Stromal cell of bone marrow (primary cell): Measurements from ENCODE around the gene B9D1.

Experiments
- DNase-seq: peaks from one replicate; pipeline ENCODE4 v3.0.0-alpha.2; 2012; ENCODE audit warnings: low read depth

The B9D1 gene

DNA sequence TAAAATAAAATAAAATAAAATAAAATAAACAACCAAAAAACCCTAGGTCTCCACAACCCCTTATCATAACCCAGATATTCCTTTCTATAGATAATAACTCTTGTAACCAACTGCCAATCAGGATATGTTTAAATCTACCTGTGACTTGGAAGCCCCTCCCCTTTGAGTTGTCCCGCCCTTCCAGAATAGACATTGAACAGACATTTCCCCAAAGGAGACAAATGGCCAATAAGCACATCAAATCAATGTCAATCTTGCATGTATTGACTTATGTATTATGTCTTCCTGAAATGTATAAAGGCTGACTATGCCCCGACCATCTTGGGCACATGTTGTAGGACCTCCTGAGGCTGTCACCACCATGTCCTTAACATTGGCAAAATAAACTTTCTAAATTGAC lies 14.3 kb upstream of the B9D1 start:
- no peak for DNase-seq

DNA sequence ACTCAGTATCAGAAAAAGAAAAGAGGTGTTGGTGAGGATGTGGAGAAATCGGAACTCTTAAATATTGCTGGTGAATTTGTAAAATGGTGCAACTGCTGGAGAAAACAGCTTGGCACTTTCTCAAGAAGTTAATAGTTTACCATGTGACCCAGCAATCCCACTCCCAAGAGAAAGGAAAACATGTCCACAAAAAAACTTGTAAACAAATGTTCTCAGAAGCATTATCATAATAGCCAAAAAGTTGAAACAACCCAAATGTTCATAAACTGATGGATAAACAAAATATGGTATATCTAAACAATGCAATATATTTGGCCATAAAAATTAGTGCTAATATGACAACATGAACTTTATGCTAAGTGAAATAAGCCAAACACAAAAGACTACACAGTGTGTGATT lies 13.2 kb upstream of the B9D1 start:
- no peak for DNase-seq

- DNase-seq: no peak
These were observed 11.6 kb upstream of the B9D1 start for GRCh38 chr17:19374136-19374535.

DNA sequence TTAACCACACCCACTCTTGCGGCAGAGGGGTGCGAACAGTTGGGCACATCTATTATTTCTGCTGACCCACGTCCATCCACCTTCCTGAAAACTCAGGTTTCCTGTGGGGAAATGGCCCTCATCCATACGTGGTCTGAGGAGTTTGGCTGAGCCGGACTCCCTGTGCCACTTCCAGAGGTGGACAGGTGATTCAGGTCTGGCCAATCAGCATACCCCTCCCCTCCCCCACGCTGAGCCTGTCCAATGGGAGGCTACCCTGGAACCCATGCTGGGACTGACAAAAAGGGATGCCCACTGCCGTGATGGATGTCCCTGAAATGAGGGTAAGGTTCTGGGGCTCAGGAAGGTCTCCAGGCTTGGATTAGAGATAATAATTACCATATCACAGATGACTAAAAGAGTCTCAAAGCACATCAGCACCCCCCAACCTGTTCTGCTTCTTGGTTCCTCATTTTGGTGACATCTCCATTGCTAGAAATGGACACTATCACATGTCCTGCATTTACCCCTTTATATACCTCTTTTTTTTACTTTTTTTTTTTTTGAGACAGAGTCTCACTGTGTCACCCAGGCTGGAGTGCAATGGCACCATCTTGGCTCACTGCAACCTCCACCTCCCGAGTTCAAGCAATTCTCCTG lies 10.5 kb upstream of the B9D1 start:
- DNase-seq: no peak

GRCh38 chr17:19372439-19372838 lies 9.9 kb upstream of the B9D1 start:
- no peak for DNase-seq

DNA sequence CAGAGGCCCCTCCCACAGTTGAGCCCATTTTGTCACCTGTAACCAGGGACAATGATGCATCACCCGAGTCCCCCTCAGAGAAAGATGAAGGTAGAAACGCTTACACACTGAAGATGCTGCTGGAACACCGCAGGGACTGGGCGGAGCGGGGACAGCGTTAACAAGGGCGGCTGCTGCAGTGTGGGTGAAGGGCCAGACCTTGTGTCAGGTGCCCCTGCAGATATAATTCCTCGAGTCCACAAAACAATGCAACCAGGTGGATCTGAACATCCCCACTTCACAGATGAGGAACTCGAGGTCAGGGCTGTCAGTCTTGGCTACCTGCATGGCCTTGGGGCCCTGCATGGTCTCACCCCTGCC lies 9.5 kb upstream of the B9D1 start:
- no peak for DNase-seq

DNA sequence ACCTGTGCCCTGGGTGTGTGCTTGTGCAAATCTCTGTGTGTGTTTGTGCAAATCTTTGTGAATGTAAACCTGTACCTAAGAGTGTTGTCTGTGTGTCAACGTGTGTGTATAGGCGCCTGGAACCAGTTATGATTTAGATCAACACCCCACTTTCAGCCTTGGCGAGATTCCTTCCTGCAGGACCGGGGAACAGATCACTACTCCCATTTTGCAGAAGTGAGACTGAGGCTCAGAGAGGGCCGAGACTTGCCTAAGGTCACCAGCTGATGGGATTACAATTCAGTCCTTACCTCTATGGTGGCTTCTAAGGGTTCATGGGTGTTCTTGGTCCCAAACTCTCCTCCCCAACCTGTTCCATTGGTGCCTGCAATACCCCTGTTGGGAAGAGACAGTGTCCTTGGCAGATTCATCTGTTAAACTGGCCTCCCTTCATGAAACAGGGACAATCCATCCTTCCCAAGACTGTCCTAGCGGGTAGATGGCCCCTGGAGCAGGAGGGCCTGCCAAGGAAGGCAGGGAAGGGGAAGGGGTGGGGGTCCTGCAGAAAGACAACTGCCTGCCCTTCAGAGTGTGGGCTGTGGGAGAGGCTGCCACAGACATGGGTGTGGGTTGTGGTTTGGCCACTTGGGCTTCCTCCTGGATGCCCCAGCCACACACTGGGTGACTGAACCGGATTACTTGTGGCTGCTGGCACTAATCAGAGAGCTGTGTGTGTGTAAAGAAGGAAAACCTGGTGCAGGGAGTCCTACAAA lies 8.9 kb upstream of the B9D1 start:
- DNase-seq: no peak

DNA sequence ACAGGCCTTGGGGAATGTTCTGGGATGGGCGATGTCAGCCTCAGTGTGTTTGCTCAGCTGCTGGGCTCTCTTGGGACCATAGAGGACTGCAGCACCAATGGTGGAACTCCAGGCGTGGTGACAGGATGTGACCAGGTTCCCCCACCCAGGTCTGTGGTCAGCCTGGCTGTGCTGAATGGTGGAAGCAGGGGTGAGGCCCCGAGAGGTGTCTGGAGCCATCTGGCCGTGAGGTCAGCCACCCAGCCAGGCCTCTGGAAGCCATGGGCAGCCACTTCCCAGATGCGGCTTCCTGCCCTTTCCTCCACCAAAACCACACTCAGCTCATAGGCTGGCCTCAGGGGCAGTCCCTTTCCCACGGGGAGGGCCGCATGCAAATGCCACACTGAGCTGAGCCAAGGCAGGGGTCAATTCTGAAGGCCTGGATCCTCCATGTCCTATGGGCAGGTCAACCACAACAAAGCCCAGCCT lies 8.0 kb upstream of the B9D1 start:
- DNase-seq: no peak

DNA sequence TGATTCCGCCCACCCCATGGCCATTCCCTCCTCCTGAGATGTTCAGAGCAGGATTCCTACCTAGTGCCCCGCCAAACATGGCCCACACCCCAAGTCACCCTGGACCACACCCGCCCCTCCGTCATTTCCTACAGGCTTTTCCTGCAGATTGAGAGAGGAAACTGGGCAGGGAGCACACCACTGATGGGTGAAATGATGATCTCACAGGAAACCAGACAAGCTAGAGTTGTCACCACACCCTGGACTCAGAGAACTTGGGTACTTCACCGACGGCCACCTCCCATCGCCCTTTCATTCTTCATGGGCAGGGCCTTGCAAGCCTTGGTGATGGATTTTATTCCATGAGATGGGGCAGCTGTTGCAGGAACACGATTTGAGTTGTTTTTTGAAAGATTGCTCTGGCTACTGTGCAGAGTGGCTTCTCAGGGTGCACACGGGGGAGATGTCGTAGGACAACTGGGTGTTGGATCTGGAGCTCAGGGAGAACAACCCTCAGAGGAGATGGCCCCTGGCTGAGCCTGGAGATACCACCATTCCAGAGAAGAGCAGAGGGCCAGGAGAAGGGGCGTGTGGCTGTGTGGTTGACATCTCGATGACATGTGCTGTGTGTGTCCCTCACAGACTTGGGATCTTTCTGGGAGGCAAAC lies 7.4 kb upstream of the B9D1 start:
- no peak for DNase-seq

DNA sequence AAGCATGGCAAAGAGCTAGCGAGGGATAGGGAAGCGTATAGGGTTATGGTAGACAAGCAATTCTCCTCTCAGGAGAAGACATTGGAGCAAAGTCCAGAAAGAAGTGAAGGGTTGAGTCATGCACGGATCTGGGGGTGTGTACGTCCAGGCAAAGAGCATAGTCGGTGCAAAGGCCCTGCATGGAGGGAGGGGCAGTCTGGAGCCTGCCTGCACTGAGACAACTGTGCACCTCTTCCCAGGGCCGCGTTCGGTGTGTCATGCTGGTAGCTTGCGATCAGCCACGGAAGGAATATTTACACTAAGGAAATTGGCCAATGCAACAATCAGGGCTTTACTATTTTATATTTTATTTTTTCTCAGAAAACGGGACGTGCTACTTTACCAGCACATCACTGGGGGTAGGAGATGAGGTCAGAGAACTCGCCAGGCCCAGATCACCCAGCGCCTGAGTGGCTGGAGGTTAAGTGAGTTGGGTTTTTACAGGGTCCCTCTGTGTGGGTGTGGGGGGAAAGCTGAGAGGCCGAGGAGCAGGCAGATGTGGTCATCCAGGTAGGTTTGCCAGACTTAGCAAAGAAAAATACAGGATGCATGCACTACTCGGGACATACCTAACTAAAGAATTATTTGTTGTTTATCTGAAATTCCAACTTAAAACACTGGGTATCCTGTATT lies 6.7 kb upstream of the B9D1 start:
- no peak for DNase-seq

- DNase-seq: no peak
These were observed 5.7 kb upstream of the B9D1 start for GRCh38 chr17:19368229-19368628.

- no peak for DNase-seq
These were observed 4.1 kb upstream of the B9D1 start for GRCh38 chr17:19366637-19366972.

DNA sequence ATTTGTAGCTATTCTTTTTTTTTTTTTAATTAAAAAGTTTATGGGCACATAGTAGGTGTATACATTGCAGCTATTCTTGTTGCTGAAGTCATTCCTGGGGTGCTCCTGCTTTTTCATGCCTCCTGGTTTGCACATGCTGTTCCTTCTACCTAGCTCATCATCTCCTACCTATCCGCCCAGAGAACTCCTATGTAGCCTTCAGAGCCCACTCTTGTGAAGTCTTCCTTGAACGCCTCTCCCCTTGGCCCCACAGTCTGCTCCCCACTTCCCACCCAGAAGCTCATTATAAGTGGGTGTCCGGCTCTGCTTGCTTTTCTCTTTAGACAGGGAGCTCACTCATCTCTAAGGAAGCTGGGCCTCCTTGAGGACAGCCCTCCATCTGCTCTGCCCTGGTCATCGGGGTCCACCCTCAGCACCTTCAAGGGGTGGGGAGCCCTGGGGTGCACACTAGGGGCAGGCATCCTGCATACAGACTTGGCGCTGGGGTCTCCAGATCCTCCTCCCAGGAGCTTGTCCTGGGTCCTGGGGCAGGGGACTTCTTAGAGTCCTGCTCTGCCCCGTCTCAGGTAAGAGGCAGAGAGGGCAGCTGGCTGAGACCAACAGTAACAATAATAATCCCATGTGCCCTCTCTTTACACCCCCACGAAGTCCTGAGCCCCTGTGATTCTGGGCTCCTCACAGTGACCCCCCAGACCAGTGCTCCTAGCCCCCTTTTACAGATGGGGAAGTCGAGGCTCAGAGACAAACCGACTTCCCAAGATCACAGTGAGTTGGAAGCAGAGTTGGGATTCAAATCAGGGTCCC lies 3.5 kb upstream of the B9D1 start:
- DNase-seq: no peak

DNA sequence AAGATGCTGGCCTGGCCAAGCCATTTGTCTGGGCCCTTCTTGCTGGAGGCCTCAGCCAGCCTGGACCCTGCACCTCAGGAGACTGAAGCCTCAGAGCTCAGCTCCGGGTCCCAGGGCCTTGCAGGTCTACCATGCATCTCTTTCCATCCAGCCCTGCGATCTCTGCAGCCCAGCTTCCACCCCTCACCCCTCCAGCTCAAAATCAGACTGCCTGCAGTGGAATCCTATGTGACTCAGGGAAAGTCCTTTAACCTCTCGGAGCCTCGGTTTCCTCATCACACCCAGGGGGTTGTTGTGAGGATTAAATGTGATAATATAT lies 2.9 kb upstream of the B9D1 start:
- DNase-seq: no peak

GRCh38 chr17:19364699-19365498 lies 2.4 kb upstream of the B9D1 start:
- DNase-seq: no peak

DNA sequence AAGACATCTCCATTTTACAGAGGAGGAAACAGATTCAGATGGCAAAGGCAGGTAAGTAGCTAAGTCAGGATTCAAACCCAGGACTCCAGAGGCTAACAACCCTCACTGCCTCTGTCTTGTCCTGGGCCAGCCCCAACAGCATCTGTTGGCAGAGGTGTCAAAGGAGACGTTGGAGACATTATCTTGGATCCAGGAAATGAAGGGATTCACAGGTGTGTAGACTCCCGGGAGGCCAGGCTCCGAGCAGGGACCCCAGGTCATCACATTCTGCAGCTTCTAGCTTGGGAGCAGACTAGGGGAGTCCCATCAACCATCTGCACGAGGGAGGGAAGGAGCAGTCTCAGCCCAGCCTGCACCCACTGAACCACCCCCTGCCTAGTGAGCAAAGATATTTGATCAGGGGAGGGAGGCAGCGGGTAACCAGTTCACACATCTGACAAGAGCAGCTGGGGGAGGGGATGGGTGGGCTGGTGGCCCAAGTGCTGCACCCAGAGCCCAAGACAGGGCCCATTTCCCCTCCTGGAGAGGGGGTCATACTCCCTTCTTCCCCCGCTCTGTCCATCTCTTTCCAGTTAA lies 1.0 kb upstream of the B9D1 start:
- DNase-seq: no peak

GRCh38 chr17:19363114-19363438 lies 553 bp upstream of the B9D1 start:
- DNase-seq: no peak

GRCh38 chr17:19361944-19362276 lies 613 bp downstream of the B9D1 start:
- DNase-seq: no peak

DNA sequence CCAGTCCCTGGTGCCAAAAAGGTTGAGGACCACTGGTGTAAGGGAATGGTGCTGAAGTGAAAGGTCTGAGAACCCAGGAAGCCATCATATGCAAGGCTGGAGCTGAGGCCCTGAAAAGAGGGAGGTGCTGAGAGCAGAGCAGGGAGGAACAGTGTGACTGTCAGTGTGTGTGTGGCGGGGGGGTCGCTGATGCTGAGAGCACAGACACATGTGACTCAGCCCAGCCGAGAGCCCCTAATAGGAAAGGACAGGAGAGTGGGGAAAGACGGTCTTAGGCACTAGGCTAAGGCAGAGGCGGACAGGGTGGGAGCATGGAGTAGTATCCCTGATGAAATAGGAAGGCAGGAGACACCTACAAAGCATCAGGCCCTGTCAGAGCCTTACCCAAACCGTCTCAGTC lies 1.2 kb downstream of the B9D1 start:
- no peak for DNase-seq

DNA sequence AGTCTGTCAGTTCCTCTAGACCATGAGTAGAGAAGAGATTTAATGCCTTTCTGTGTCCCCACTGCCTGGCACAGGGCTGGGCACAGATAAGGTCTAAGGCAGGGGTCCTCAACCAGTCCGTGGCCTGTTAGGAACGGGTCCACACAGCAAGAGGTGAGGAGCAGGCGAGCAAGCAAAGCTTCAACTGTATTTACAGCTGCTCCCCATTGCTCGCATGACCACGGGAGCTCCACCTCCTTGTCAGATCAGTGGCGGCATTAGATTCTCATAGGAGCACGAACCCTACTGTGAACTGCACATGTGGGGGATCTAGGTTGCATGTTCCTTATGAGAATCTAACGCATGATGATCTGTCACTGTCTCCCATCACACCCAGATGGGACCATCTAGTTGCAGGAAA lies 1.8 kb downstream of the B9D1 start:
- DNase-seq: no peak

DNA sequence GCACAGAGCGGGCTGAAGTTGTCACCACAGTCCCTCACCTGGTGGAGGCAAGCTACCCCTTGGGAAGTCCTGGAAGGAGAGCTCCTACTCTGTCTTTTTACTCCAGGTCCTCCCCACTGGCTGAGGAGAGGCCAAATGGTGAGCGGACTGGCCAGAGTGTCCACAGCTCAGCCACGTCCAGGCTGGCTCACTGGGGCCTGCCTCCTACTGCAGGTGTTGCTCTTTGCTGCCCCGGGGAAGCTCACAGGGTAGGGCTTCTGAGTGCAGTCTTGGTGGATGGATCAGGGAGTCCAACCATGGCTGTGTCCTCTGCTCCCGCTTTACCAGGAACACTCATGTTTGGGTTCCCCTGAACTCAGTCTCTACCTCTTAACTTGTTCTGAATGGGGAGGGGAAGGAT lies 2.7 kb downstream of the B9D1 start:
- no peak for DNase-seq

DNA sequence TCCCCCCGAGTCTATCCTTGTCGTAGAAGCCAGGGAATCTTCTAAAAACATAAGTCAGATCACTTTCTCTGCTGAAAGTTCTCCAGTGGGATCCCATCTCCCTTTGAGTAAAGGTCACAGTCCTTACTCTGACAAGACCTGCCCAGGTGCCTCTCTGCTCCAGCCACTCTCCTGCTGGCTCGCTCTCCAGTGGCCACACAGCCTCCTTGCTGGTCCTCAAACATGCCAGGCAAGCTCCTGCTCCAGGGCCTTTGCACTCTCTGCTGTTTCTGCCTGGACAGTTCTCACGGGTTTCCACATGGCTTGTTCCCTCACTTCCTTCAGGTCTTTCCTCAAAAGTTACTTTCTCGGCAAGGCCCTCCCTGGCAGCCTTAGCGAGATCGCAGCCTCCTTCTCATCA lies 3.4 kb downstream of the B9D1 start:
- DNase-seq: no peak
